HepG2 (cell line): ENCODE data around the gene GPN2. TPM values are rescaled to one million over a fixed set of nuclear protein-coding genes. Genes with fewer than 3 reads are reported as not detected.
A peak's percentile ranks its signal among the peaks of the same experiment; 100 is the strongest.

Source experiments
- GFI1 ChIP-seq: sonication (generic); formaldehyde crosslinking; IDR thresholded peaks from 2 replicates; pipeline ENCODE4 v1.5.0; 2020; ENCODE audit warnings: missing genetic modification reagents, mild to moderate bottlenecking, borderline replicate concordance
- GPN1 ChIP-seq: sonication (generic); formaldehyde crosslinking; IDR thresholded peaks from 2 replicates; pipeline ENCODE4 v1.5.1; 2020; ENCODE audit warnings: missing genetic modification reagents, borderline replicate concordance
- HMG20B ChIP-seq: conservative IDR thresholded peaks from 2 replicates; pipeline ENCODE4 v1.6.1; 2016; ENCODE audit warnings: missing genetic modification reagents, missing compliant biosample characterization
- MED13 ChIP-seq: sonication (generic); formaldehyde crosslinking; IDR thresholded peaks from 2 replicates; pipeline ENCODE4 v1.5.0; 2020; ENCODE audit warnings: missing genetic modification reagents
- NONO ChIP-seq, 2 experiments: fragments of 450-650 bp in 1 of 2; sonication (generic) in 1 of 2; formaldehyde crosslinking in 1 of 2; IDR thresholded peaks in 1 of 2; conservative IDR thresholded peaks in 1 of 2; 2 replicates each; pipeline versions ENCODE4 v1.6.1 to v1.8.0; 2017 to 2022; ENCODE audit warnings: mild to moderate bottlenecking in 1 of 2, missing genetic modification reagents in 1 of 2, moderate library complexity in 1 of 2
- PREB ChIP-seq: sonication (generic); formaldehyde crosslinking; IDR thresholded peaks from 2 replicates; pipeline ENCODE4 v1.4.0; 2020; ENCODE audit warnings: missing genetic modification reagents
- RXRB ChIP-seq: IDR thresholded peaks from 2 replicates; pipeline ENCODE4 v1.6.1; 2016; ENCODE audit warnings: borderline replicate concordance, missing genetic modification reagents, missing compliant biosample characterization
- SMARCE1 ChIP-seq: fragments of 450-650 bp; IDR thresholded peaks from 2 replicates; pipeline ENCODE4 v1.6.1; 2017; ENCODE audit warnings: borderline replicate concordance
- TBX2 ChIP-seq: sonication (generic); formaldehyde crosslinking; IDR thresholded peaks from 2 replicates; pipeline ENCODE4 v1.5.0; 2020; ENCODE audit warnings: missing genetic modification reagents, mild to moderate bottlenecking, borderline replicate concordance
- TIGD3 ChIP-seq: sonication (generic); formaldehyde crosslinking; IDR thresholded peaks from 2 replicates; pipeline ENCODE4 v1.5.1; 2020; ENCODE audit warnings: mild to moderate bottlenecking, missing genetic modification reagents, borderline replicate concordance
- UBTF ChIP-seq: sonication (generic); formaldehyde crosslinking; IDR thresholded peaks from 2 replicates; pipeline ENCODE4 v1.4.0; 2020; ENCODE audit warnings: mild to moderate bottlenecking, missing genetic modification reagents
- YY1 ChIP-seq: IDR thresholded peaks from 2 replicates; pipeline ENCODE4 v1.6.1; 2011; ENCODE audit warnings: low read length, low read depth, moderate library complexity, mild to moderate bottlenecking; ENCODE audit not compliant: insufficient read depth, insufficient replicate concordance
- ZNF138 ChIP-seq: sonication (generic); formaldehyde crosslinking; IDR thresholded peaks from 2 replicates; pipeline ENCODE4 v1.5.0; 2020; ENCODE audit warnings: mild to moderate bottlenecking, low read depth, missing genetic modification reagents
- ZNF550 ChIP-seq: sonication (generic); formaldehyde crosslinking; IDR thresholded peaks from 2 replicates; pipeline ENCODE4 v1.4.0; 2020; ENCODE audit warnings: mild to moderate bottlenecking, missing genetic modification reagents, borderline replicate concordance
- ZNF737 ChIP-seq: sonication (generic); formaldehyde crosslinking; IDR thresholded peaks from 2 replicates; pipeline ENCODE4 v1.5.0; 2020; ENCODE audit warnings: missing genetic modification reagents, mild to moderate bottlenecking, borderline replicate concordance
- polyA plus RNA-seq, 8 experiments: library from polyadenylated mRNA; depleted of rRNA in 3 of 8; stranded (reverse) in 7 of 8; unstranded in 1 of 8; fragments of >200 nt; fragmentation: Illumina TruSeq in 4 of 8; extraction: Trizol in 4 of 8; gene quantifications; 2 replicates each; pipeline versions ENCODE4 v1.2.1 to v1.2.3, GENCODE V29; 2011 to 2016; ENCODE audit warnings: low read depth in 4 of 8, missing spikeins in 1 of 8, mixed read lengths in 1 of 8; ENCODE audit not compliant: insufficient read depth in 1 of 8
- total RNA-seq, 5 experiments: library from RNA; depleted of rRNA; stranded (reverse); fragments of >200 nt; fragmentation: Illumina TruSeq; extraction: Trizol; gene quantifications; 2 replicates each; pipeline ENCODE4 v1.2.3, GENCODE V29; 2016; ENCODE audit warnings: low read depth in 1 of 5
- TF ChIP-seq, protein P1 (sequence below): sonication (generic); formaldehyde crosslinking; IDR thresholded peaks from 2 replicates; pipeline ENCODE4 v1.4.0; 2020; ENCODE audit warnings: mild to moderate bottlenecking, missing genetic modification reagents
- TF ChIP-seq, protein P2 (sequence below): IDR thresholded peaks from 2 replicates; pipeline ENCODE4 v1.6.1; 2016; ENCODE audit warnings: low read depth, borderline replicate concordance

GPN2 gene
- total and polyA plus RNA-seq, 2 of the 13 experiments (the other 11 are each of a cell fraction or from before 2014, with no cell fraction given) = 19.3 to 38.9 TPM

DNA sequence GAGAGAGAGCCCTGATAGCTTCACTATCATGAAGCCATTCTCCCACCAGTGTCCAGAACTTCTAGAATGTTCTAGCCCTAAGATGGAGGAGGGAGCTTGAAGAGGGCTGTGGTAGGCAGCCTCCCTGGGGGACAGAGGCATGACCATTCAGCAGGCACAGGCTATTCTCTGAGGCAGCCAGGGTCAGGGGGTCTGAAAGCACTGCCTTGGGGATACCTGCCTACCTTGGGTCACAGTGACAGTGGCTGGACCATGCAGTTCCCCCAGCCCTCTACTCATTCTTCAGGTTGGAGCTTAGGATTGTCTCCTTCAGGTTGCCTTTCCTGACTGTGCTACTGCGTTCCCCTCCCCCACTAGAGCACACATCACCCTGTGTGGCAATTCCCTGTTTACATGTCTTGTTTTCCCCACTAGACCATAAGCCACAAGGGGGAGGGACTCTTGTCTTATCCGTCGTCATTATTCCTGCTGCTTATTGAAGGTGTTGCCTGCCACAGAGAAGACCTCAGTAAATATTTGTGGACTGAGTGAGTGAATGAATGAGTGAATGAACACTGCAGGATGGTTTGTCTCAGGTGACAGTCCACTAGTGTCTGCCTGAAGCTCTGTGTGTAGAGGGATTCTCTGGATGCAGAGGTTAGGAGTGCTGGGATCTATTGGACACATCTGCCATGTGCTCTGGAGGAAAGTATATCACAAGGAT lies 58.4 kb downstream of the GPN2 start (continued):
- TF ChIP-seq NONO (IDR thresholded peaks at IDR 0.05) = no peak
- peak; percentile 83 for TF ChIP-seq NONO (CRISPR knock-in tag; conservative IDR thresholded peaks at IDR 0.05)
- TF ChIP-seq, protein P1, sequence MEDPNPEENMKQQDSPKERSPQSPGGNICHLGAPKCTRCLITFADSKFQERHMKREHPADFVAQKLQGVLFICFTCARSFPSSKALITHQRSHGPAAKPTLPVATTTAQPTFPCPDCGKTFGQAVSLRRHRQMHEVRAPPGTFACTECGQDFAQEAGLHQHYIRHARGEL (CRISPR knock-in tag) = no peak
- TF ChIP-seq MED13 (CRISPR knock-in tag) = no peak
- TF ChIP-seq, protein P2, sequence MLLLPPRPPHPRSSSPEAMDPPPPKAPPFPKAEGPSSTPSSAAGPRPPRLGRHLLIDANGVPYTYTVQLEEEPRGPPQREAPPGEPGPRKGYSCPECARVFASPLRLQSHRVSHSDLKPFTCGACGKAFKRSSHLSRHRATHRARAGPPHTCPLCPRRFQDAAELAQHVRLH (CRISPR knock-in tag) = 0 out of 2 replicates have a peak, but pooled peaks have one; percentile 54
- TF ChIP-seq ZNF737 (CRISPR knock-in tag) = no peak
- no peak for TF ChIP-seq GPN1
- TF ChIP-seq ZNF138 (CRISPR knock-in tag) = no peak
- TF ChIP-seq PREB (CRISPR knock-in tag) = no peak
- 0 out of 2 replicates have a peak, but pooled peaks have one; percentile 33 for TF ChIP-seq UBTF (CRISPR knock-in tag)
- no peak for TF ChIP-seq YY1
- no peak; the same call in 1 of the 2 replicates for TF ChIP-seq GFI1
- TF ChIP-seq TIGD3 = no peak
- peak; percentile 57; the same call in 1 of the 2 replicates for TF ChIP-seq TBX2 (CRISPR knock-in tag)
- TF ChIP-seq RXRB (CRISPR knock-in tag) = peak; percentile 87
- TF ChIP-seq SMARCE1 = no peak
- no peak for TF ChIP-seq ZNF550
- peak; percentile 91 for TF ChIP-seq HMG20B (CRISPR knock-in tag)
